Cortex of kidney (tissue), 1 donor: ENCODE measurements around the gene TSFM.
A peak's percentile ranks its signal among the peaks of the same experiment; 100 is the strongest.

Experiments used
- DNase-seq: peaks from one replicate; lab custom pipeline; 2025; lab: John Stamatoyannopoulos, UW

Gene TSFM

GRCh38 chr12:57782608-57783465, at the start of gene TSFM:
TSFM (plus strand) TSS chr12:57782787; CDS start chr12:57782802, 15 bp downstream.
- peak; percentile 71 for DNase-seq

GRCh38 chr12:57733928-57734327, 48.7 kb upstream of the TSFM start:
- no peak for DNase-seq

GRCh38 chr12:57734591-57734990, 48.0 kb upstream of the TSFM start:
- DNase-seq: no peak

GRCh38 chr12:57735198-57735855, 47.3 kb upstream of the TSFM start:
- no peak for DNase-seq

GRCh38 chr12:57735952-57736740, 46.4 kb upstream of the TSFM start:
- DNase-seq: no peak

GRCh38 chr12:57736741-57737466, 45.7 kb upstream of the TSFM start:
- DNase-seq: no peak

- no peak for DNase-seq
Observed at GRCh38 chr12:57737467-57738460, 44.8 kb upstream of the TSFM start.

DNA sequence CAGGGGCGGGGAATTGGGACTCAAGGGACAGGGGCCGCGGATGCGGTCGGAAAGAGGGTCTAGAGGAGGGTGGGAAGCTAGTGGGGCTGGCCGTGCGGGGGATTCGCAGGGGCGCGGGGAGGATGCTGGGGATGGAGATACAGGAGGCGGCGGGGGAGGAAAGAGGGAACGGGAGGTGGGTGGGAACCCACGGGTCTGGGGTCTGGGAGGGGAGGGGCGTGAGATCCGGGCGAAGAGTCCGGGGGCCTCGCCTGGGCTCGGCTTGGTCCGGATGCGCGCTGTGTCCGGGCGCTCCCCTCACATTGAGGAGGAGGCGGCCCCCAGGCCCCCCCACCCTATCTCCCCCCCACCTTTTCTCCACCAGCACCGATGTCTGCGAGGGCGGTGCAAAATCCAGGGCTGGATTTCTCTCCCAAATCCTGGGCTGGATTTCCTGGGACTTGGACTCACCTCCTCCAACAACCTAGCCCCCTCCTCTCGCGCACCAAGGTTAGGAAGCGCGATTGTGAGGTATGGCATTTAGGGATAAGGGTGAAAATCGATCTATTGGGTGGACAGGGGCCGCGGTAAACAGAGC, 43.8 kb upstream of the TSFM start, which contains the start of gene AGAP2:
Gene AGAP2, minus strand, starts transcription at position 82 of the 577 bp plus-strand sequence. CDS start 496 bp downstream, outside the sequence.
- no peak for DNase-seq

- no peak for DNase-seq
Observed at GRCh38 chr12:57739387-57739786, 43.2 kb upstream of the TSFM start.

DNA sequence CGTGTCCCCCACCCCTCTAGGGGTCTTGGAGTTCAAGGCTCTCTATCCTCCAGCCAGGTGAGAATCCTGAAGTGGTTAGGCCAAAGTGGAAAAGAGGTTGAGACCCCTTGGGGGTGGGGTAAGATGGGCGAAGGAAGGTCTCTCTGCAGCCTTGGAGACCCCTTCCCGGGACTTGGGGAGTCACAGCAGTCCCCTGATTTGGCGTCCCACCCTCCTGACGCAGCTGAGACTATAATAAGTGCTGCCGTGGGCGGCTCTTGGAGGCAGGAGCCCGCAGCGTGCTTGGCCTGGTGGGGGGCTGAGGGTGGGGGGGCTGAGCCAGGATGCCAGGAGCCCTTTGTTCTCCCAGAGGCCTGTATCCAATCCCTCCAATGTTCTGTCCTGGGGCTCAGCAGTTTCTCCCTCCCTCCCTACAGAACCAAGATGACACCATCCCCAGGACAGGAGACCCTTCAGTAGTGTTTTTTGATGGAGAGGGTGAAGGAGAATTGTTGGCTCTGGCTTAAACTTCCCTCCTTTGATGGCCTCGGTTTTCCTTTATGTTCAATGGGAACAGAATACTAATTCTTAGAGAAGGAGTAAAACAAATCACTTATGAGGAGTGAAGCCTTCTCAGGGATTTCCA, 42.6 kb upstream of the TSFM start:
- DNase-seq: no peak

DNA sequence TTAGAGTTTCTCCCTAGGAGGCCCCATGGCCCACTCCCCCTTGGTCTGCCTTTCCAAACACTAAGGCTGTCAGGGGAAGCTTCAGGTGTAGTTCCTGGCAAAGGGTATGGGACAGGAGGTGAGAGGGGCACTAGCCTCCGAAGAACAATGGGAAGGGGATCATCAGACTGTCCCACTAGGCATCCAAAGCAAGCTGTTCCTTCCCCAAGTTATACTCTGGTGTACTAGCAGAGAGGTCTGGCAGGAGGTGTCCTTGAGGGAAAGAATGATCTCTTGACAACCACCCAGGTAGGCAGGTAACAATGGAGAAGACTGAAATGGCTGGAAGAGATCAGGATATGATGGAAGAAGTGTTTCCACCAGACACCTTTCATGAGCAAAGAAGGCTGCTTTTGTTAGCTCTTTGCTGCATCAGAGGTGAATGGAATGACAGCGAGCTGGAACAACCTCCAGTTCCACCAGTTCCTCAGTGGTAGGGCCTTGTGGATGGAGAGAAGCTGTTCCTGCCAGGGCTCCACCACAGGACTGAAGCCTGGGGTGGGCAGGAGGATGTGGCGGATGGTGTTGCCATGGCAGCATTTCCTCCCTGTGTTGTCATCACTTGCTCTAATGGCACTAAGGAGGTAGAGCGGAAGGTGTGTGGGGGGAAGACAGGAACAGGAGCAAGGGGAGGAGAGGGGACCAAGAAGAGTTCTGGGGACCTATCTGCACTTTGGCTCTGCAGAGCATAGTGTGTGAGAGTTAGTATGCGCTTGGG, 41.8 kb upstream of the TSFM start:
- DNase-seq: no peak

DNA sequence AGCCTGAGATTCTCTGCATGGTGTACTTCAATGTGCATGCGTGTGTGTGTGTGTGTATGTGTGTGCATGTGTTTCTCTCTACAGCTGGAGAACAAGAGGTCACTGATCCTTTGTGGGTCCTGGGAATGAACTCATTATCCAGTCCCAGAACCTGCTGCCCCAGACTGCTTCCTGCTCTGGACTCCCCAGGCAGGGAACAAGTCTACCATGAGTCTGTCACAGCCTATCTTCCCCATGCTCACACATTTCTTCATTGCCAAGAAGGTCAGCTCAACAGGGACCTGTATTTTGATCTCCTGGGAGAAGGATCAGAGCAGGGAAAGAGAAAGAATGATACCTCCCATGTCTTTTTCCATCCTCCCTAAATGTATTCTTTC, 41.2 kb upstream of the TSFM start:
- no peak for DNase-seq

DNA sequence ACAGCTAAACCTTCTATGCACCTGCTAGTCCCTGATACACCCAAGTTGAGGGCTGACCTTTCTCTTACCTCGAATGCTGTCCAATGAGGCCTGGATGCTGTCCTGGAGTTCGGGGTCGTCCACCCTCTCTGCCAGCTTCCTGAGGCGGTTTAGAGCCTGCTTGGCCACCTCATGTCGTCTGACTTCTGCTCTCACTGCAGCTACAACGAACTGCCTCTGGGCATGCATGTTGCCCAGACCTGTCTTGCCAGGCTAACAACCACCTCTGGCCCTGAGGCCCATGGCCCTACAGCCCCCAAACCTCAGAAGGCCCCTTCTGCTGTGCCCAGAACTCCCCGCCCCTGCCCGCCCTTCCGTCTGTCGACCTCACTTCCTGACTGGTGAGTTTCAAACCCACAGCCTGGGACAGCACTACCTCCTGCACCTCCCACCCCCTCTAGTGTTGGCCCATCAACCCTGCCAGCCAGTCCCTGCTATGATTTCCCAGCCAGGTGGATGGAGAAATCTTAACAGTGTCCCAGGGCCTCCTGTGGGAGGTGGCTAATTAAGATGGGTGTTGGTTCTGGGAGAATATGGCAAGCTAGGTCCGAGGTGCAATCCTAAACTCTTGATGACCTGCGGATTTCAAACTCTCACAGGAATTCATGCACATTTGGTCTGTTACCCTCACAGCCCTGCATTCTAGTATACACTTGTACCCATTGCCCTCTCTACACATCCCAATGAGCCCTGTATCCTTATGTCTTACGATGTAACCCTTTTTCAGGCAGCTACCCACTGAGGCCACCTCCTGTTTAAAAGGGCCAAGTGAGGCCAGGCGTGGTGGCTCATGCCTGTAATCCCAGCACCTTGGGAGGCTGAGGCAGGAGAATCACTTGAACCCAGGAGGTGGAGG, 40.5 kb upstream of the TSFM start:
- DNase-seq: no peak

DNA sequence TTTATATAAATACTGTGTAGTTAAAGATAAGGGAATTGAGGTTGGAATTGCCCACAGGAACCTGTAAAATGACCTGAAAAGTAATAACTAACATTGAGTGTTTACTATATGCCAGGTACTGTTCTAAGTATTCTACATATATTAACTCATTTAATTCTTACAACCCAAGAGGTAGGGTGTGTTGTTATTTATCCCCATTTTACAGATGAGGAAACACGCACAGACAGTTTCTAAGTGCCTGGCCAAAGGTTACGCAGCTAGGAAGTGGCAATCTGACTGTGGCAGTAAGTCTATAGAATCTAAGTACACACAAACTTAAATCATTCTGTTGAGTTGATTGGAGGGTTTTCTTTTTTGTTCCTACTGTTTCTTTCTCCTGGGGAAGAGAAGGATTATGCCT, 38.8 kb upstream of the TSFM start:
- DNase-seq: no peak

GRCh38 chr12:57744194-57744776, 38.3 kb upstream of the TSFM start:
- no peak for DNase-seq

DNA sequence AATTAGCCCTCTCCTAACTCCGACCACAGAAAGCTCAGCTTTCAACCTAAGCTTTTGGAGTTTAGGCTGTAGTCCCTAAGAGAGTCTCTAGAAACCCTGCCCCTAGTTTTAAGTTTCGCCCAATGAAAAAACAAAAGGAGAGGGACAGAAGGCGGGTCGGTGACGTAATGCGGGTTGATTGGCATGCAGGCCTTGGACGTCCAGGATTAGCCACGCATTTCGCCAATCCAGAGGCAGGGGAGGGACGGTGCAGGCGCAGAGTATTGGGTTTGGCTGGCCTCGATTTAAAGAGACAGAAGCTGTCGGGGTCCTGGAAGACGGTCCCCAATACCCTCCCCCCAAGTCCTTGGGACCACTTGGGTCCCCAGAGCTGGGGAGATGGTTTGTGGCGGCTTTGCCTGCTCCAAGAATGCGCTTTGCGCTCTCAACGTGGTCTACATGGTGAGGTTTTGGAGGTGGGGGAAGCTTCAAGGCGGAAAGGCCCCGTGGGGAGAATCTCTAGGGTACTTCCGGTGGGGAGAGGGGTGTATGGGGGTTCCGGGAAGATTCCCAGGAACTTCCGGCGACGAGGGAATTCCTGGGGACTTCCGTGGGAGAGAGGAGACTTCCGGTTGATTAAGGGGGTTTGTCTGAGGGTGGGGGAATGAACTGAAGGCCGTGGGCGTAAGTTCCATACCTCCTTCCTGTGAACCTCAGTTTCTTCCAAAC, 37.7 kb upstream of the TSFM start, which contains the start of gene TSPAN31:
Gene TSPAN31, plus strand, starts transcription at position 263 of the 708 bp plus-strand sequence. Its CDS starts 116 bp downstream, at position 379.
- DNase-seq: peak; percentile 57

GRCh38 chr12:57745485-57745881, 37.1 kb upstream of the TSFM start:
- no peak for DNase-seq
